Keratinocyte (primary cell): ENCODE measurements around the gene NPAS3. TPM values are rescaled to one million over a fixed set of nuclear protein-coding genes. Genes with fewer than 3 reads are reported as not detected.

ENCODE experiments used
- DNase-seq: peaks from one replicate; pipeline ENCODE4 v3.0.0-alpha.2; 2011; ENCODE audit warnings: low read depth, missing footprints, low spot score
- FAIRE-seq: peaks from 2 replicates; lab custom pipeline; 2011; peaks lifted over from hg19 to GRCh38; lab: Jason Lieb, UNC
- H2AFZ ChIP-seq: 2 replicates; pipeline ENCODE4 v1.6.0; 2012; ENCODE audit warnings: low read length, control low read depth, inconsistent platforms; ENCODE audit not compliant: control insufficient read depth
- H3K27ac ChIP-seq: 2 replicates; pipeline ENCODE4 v1.5.1; 2011; ENCODE audit warnings: low read length; ENCODE audit not compliant: control insufficient read depth, insufficient read depth
- H3K27me3 ChIP-seq: 3 replicates; pipeline ENCODE4 v1.6.0; 2011; ENCODE audit warnings: low read length; ENCODE audit not compliant: control insufficient read depth, insufficient read depth; ENCODE audit errors: extremely low read depth
- H3K36me3 ChIP-seq, 2 experiments: 2 replicates in 1 of 2; 3 replicates in 1 of 2; pipeline ENCODE4 v1.5.1; 2011; ENCODE audit warnings: low read length in 2 of 2, mild to moderate bottlenecking in 1 of 2; ENCODE audit not compliant: control insufficient read depth in 2 of 2, insufficient read depth in 2 of 2; ENCODE audit errors: extremely low read depth in 1 of 2
- H3K4me1 ChIP-seq: 3 replicates; pipeline ENCODE4 v1.5.1; 2011; ENCODE audit warnings: low read length; ENCODE audit not compliant: control insufficient read depth, insufficient read depth; ENCODE audit errors: extremely low read depth
- H3K4me2 ChIP-seq: 3 replicates; pipeline ENCODE4 v1.6.0; 2011; ENCODE audit warnings: low read depth, low read length; ENCODE audit not compliant: control insufficient read depth, insufficient read depth; ENCODE audit errors: extremely low read depth
- H3K4me3 ChIP-seq, 3 experiments: fragments of 200-600 bp in 1 of 3; sonication (generic) in 1 of 3; 2 replicates in 2 of 3; 3 replicates in 1 of 3; pipeline ENCODE4 v1.5.1; 2011 to 2016; ENCODE audit warnings: low read length in 3 of 3, mild to moderate bottlenecking in 3 of 3, control low read depth in 2 of 3, inconsistent platforms in 1 of 3, low read depth in 1 of 3, mixed read lengths in 1 of 3, mixed run types in 1 of 3, moderate library complexity in 1 of 3; ENCODE audit not compliant: control insufficient read depth in 2 of 3, insufficient read depth in 2 of 3; ENCODE audit errors: extremely low read depth in 1 of 3
- H3K79me2 ChIP-seq: 2 replicates; pipeline ENCODE4 v1.6.0; 2012; ENCODE audit warnings: low read length; ENCODE audit not compliant: control insufficient read depth, insufficient read depth
- H3K9ac ChIP-seq: 3 replicates; pipeline ENCODE4 v1.6.0; 2011; ENCODE audit warnings: low read length; ENCODE audit not compliant: control insufficient read depth, insufficient read depth; ENCODE audit errors: extremely low read depth
- H3K9me1 ChIP-seq: 3 replicates; pipeline ENCODE4 v1.6.0; 2011; ENCODE audit warnings: low read length; ENCODE audit not compliant: control insufficient read depth, insufficient read depth; ENCODE audit errors: extremely low read depth
- H3K9me3 ChIP-seq: 2 replicates; pipeline ENCODE4 v1.5.1; 2012; ENCODE audit warnings: low read depth, low read length; ENCODE audit not compliant: control insufficient read depth
- H4K20me1 ChIP-seq: 3 replicates; pipeline ENCODE4 v1.6.0; 2011; ENCODE audit warnings: low read length; ENCODE audit not compliant: control insufficient read depth, insufficient read depth; ENCODE audit errors: extremely low read depth
- CTCF ChIP-seq, 3 experiments: IDR thresholded peaks in 1 of 3; conservative IDR thresholded peaks in 1 of 3; optimal IDR thresholded peaks in 1 of 3; 2 replicates in 2 of 3; 3 replicates in 1 of 3; pipeline versions ENCODE3 to v1.5.1; 2011; ENCODE audit warnings: low read length in 3 of 3, mild to moderate bottlenecking in 3 of 3, moderate library complexity in 2 of 3, control low read depth in 1 of 3, inconsistent platforms in 1 of 3; ENCODE audit not compliant: insufficient read depth in 2 of 3; ENCODE audit errors: extremely low read depth in 1 of 3
- EZH2 ChIP-seq: IDR thresholded peaks from one replicate; pipeline ENCODE4 v1.6.1; 2012; ENCODE audit warnings: inconsistent platforms, mild to moderate bottlenecking, low read length, moderate library complexity
- dilution Hi-C: fragments of 300-500 bp; cut with MboI; formaldehyde crosslinking; loops from one replicate; pipeline ENCODE4 v1.7.0; 2020; ENCODE audit warnings: low sequenced_read_pairs; ENCODE audit not compliant: extremely low pct_ligation_motif_present
- polyA plus RNA-seq, 5 experiments: library from polyadenylated mRNA; depleted of rRNA in 3 of 5; stranded (reverse) in 3 of 5; stranded (forward) in 1 of 5; unstranded in 1 of 5; fragments of >200 nt; gene quantifications; 1 replicate in 1 of 5; 2 replicates in 3 of 5; 3 replicates in 1 of 5; pipeline versions ENCODE4 v1.2.1 to v1.2.3, GENCODE V29; 2011 to 2012; ENCODE audit warnings: missing spikeins in 2 of 5, low read depth in 1 of 5, low replicate concordance in 1 of 5

NPAS3 gene
- polyA plus RNA-seq, 1 donor (not counting 4 experiments of a cell fraction or from before 2014, with no cell fraction given), result 0.07 TPM

GRCh38 chr14:33733721-33734120, 795.0 kb downstream of the NPAS3 start:
- no peaks in the 10 kb centered on the region for H4K20me1 ChIP-seq
- FAIRE-seq (no peak), DNase-seq (no peak)
- H2AFZ ChIP-seq, result no peak overlapping the region
- TF ChIP-seq EZH2 (no peak), CTCF (optimal IDR thresholded peaks at IDR 0.05 in 1 of 3, IDR thresholded peaks at IDR 0.05 in 1 of 3, conservative IDR thresholded peaks at IDR 0.05 in 1 of 3; ENCODE audit: extremely low read depth in 1 of 3, insufficient read depth in 2 of 3, low read length in 3 of 3) (no peak)
- H3K79me2 ChIP-seq, result no peaks in the 10 kb centered on the region
- H3K4me2 ChIP-seq, result no peak overlapping the region
- no peaks in the 10 kb centered on the region for H3K4me1 ChIP-seq
- no peaks in the 10 kb centered on the region for H3K9me3 ChIP-seq
- no peaks in the 10 kb centered on the region for H3K36me3 ChIP-seq
- H3K4me3 ChIP-seq, result no peak overlapping the region
- no peaks in the 10 kb centered on the region for H3K27me3 ChIP-seq
- H3K9me1 ChIP-seq, result no peaks in the 10 kb centered on the region
- H3K27ac ChIP-seq, result no peak overlapping the region
- H3K9ac ChIP-seq, result no peak overlapping the region
- dilution Hi-C loops, result no loop called here

- no peak overlapping the region for H3K9ac ChIP-seq
- H3K9me3 ChIP-seq, result no peaks in the 10 kb centered on the region
- dilution Hi-C loops, result no loop called here
- H3K27ac ChIP-seq, result no peak overlapping the region
- FAIRE-seq, result no peak
- no peaks in the 10 kb centered on the region for H4K20me1 ChIP-seq
- no peak overlapping the region for H3K4me3 ChIP-seq
- TF ChIP-seq EZH2, result no peak
- no peak for TF ChIP-seq CTCF (optimal IDR thresholded peaks at IDR 0.05 in 1 of 3, IDR thresholded peaks at IDR 0.05 in 1 of 3, conservative IDR thresholded peaks at IDR 0.05 in 1 of 3; ENCODE audit: extremely low read depth in 1 of 3, insufficient read depth in 2 of 3, low read length in 3 of 3)
- no peak overlapping the region for H3K4me2 ChIP-seq
- no peaks in the 10 kb centered on the region for H3K4me1 ChIP-seq
- no peaks in the 10 kb centered on the region for H3K9me1 ChIP-seq
- no peak for DNase-seq
- no peaks in the 10 kb centered on the region for H3K27me3 ChIP-seq
- no peaks in the 10 kb centered on the region for H3K79me2 ChIP-seq
- no peaks in the 10 kb centered on the region for H3K36me3 ChIP-seq
- H2AFZ ChIP-seq, result no peak overlapping the region
Measured at GRCh38 chr14:33734387-33734786, 795.7 kb downstream of the NPAS3 start.
